SKM-1 treated with dmso at 0.1 percent for 144 hours (cell line): ENCODE data around the gene INPP4B.
"Not testable (repeated sequence)": the region's sequence is repeated elsewhere in the genome, so short reads cannot be mapped to it uniquely, and the experiment has no call there.

Experiments
- DNase-seq: peaks from one replicate; lab custom pipeline; 2025; ENCODE audit not compliant: unreplicated experiment; lab: John Stamatoyannopoulos, UW

INPP4B gene

GRCh38 chr4:142826503-142827241 is 19.4 kb downstream of the INPP4B start:
- no peak for DNase-seq

DNA sequence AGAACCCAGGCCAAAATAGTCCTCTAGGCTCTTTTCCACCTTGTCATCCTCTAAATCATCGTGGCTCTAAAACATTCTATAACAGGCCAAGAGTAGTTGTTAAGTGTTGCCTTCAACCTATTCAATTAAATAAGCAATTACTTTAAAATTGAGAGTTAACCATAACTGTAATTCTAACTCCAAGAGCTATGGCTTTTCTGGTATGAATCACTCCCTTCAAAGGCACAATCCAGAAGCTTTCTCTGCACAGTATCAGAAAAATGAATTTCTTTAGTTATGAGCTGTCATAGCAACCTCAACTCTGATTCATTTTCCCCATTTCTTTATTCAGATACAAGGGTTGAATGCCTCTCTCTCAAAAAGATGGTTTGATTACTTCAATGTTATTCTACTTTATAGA is 21.7 kb downstream of the INPP4B start:
- DNase-seq: no peak

GRCh38 chr4:142823796-142824195 is 22.3 kb downstream of the INPP4B start:
- no peak for DNase-seq

GRCh38 chr4:142818476-142818875 is 27.6 kb downstream of the INPP4B start:
- DNase-seq: no peak

- no peak for DNase-seq
These were observed 28.1 kb downstream of the INPP4B start for GRCh38 chr4:142818031-142818430.

GRCh38 chr4:142817442-142817841 is 28.7 kb downstream of the INPP4B start:
- DNase-seq: no peak

DNA sequence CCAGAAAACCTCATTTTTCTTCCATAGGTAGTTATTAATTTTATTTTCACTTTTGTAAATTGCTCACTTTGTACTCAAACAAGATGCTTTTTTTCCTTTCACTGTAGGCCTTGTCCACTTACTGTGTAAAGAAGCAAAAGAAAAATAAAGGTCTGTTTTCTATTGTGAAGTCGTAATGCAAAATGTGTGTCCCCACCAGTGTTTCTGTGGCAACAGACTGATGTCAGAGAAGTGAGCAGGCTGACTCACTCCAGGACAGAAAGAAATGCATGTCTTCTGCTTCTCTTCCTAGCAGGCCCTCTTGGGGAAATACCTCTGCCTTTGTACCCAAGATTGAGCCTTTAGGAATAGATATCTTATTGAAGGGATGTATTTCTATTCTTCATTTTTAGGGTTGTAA is 30.3 kb downstream of the INPP4B start:
- no peak for DNase-seq

DNA sequence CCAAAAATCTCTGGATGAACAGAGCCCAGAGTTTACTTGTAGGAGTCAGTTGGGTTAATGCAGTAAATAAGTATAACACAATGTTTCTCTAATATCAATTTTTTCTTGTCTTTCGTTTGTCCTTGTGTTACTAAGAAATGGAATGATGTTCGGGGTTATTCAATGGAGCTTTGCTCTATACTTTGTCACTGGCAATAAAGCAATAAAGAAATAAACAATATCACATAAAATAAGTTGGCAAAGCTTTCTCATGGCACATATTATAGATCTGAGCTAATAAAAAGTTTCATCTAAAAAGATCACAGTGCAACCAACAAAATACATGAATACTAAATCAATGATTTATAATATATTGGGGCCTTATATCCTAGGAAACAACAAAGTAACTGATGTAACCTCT is 32.7 kb downstream of the INPP4B start:
- no peak for DNase-seq

DNA sequence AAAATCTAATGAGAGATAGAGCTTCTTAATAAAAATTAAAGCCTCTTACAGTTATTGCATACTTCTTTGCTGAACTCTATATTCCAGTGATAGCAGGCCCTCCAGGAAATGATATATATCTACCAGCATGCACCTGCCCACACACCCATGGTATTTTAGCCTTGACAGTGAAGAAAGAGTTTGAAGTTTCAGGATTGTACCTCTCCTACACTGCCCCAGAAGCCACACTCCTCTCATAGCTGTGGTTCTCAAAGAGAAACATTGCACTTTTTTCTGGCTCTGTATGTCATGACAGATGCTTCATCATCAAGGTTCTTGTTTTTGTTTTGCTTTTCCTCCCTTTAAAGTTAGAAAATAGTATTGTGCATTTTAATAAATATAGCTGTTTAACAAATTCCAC is 34.0 kb downstream of the INPP4B start:
- no peak for DNase-seq

DNA sequence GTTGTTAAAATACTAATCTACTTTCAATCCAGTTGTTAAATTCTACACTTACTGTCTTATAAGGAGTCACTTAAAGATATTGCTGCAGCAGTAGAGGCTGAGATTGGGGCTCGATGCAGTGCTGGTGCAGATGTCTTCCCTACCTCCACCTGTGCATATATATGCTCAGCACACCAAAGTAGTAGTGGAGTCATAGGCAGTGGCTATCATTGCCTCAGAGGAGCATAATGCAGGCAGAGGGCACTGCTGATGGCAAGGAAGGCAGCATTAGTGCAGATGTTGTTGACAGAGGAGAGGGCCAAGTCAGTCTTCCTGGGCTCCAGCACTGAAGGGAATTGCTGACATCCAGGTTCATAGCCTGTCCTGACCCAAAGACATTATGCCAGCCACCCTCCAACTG is 35.1 kb downstream of the INPP4B start:
- no peak for DNase-seq

- DNase-seq: no peak
These were observed 36.5 kb downstream of the INPP4B start for GRCh38 chr4:142809559-142809958.

GRCh38 chr4:142803879-142804278 is 42.2 kb downstream of the INPP4B start:
- DNase-seq: not testable (repeated sequence)

DNA sequence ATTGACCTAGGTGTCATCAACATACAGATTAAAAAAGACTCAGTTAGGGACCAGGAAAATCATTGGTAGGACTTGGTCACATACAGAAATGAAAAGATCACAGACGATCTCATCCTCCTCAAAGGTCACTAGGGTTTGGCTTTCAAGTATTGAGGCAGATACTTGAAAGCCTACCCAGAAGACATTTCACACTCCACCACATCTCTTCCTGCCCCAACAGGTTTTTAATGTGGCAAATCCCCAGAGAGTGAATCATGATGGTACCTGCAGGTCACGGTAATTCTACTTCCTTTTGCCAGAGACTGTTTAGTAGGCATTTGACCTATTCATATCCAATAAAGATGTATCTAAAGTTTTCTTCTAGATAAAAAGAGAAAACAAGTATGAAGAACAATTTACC is 44.1 kb downstream of the INPP4B start:
- no peak for DNase-seq

DNA sequence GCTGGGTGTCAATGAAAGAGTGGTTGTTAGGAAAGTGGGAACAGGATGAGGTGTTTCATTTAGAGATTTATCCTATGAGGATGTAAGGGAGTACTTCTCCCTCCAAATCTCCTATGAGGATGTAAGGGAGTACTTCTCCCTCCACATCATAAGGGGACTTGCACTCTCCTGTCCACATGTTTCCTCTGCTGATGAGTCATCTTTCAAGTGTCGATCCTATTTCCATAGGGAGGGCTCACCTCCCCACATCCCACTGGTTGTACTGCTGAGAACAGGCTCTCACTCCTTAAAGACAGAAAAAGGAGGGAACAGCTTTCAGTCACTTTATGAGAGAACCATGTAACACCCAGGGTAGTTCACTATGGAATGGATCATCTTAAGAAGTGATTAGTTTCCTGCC is 65.0 kb downstream of the INPP4B start:
- DNase-seq: no peak

DNA sequence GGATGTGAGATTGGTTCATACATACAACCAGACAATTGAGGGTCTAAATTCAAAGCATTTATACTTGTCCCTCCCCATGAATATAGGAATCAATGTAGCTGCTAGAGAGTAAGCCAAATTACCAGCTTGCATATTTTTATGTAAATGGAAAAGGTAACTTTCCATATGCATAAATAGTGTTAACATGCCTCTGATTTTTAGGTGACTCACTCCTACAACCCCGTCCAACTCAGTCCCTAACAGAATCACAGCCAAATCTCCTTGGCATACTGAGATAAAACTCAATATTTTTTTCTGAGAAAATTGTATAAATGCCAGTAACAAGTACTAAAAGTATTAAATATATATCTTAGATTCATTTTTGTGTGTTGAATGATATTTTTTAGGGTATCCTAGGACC is 67.2 kb downstream of the INPP4B start:
- no peak for DNase-seq

- DNase-seq: no peak
These were observed 67.7 kb downstream of the INPP4B start for GRCh38 chr4:142778430-142778829.

DNA sequence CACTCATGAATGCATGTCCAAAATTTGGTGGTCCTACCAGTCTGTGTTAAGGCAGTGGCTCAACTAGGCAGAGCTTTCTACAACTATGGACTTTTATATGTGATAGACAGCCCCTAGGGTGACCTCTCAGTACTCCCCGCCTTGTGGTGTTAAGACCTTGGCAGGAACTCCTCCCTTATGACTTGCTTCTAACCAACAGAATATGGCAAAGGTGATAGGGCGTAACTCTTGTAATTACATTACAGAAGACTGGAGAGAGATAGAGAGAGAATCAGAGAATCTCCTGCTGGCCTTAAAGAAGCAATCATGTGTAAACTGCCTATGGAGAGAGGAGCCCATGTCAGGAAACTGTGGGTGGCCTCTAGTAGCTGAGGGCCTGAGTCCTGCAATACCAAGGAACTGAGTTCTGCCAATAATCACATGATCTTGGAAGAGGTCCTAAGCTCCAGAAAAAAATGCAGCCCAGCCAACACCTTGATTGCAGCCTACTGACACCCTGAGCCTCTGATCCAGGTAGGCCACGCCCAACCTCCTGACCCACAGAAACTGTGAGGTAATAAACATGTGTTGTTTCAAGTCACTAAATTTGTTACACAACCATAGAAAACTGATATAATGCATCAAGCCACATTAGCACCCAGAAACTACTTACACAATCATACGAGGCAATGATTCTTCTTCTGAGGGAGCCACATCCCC is 68.9 kb downstream of the INPP4B start:
- no peak for DNase-seq

GRCh38 chr4:142776026-142776425 is 70.1 kb downstream of the INPP4B start:
- DNase-seq: no peak

DNA sequence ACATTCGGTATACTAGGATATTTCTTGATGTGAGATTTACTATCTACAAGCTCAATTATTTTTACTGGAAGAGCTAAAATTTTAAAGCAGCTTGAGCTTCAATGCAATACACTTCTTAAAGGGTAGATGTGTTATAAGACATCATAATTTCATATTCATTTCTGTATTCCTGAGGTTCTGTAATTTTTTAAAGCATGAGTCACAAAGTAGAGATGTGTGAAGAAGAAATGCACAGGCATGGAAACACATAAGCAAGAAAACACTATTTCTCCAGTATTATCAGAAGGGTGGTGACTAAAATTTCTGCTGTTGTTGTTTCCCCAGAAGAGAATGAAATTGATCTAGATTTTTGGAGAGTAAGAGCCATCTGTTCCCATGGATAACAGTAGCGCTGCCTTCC is 72.6 kb downstream of the INPP4B start:
- DNase-seq: no peak

GRCh38 chr4:142762280-142762679 is 83.8 kb downstream of the INPP4B start:
- no peak for DNase-seq

GRCh38 chr4:142752202-142752786 is 93.8 kb downstream of the INPP4B start:
- no peak for DNase-seq

- no peak for DNase-seq
These were observed 102.8 kb downstream of the INPP4B start for GRCh38 chr4:142743121-142743825.
